WI38 (cell line): ENCODE results near the gene PSMG4.

Source experiments
- H3K4me3 ChIP-seq: 2 replicates; pipeline ENCODE4 v1.5.1; 2011; ENCODE audit warnings: low read depth, mild to moderate bottlenecking, control low read depth, low read length
- TF ChIP-seq, protein P1 (sequence below): IDR thresholded peaks from 2 replicates; pipeline ENCODE4 v1.5.1; 2012; ENCODE audit warnings: low read depth, mild to moderate bottlenecking, control low read depth, low read length

The PSMG4 gene

GRCh38 chr6:3287308-3287707 lies 28.6 kb downstream of the PSMG4 start:
- H3K4me3 ChIP-seq = no peak overlapping the region
- TF ChIP-seq, protein P1, sequence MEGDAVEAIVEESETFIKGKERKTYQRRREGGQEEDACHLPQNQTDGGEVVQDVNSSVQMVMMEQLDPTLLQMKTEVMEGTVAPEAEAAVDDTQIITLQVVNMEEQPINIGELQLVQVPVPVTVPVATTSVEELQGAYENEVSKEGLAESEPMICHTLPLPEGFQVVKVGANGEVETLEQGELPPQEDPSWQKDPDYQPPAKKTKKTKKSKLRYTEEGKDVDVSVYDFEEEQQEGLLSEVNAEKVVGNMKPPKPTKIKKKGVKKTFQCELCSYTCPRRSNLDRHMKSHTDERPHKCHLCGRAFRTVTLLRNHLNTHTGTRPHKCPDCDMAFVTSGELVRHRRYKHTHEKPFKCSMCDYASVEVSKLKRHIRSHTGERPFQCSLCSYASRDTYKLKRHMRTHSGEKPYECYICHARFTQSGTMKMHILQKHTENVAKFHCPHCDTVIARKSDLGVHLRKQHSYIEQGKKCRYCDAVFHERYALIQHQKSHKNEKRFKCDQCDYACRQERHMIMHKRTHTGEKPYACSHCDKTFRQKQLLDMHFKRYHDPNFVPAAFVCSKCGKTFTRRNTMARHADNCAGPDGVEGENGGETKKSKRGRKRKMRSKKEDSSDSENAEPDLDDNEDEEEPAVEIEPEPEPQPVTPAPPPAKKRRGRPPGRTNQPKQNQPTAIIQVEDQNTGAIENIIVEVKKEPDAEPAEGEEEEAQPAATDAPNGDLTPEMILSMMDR = no peak

DNA sequence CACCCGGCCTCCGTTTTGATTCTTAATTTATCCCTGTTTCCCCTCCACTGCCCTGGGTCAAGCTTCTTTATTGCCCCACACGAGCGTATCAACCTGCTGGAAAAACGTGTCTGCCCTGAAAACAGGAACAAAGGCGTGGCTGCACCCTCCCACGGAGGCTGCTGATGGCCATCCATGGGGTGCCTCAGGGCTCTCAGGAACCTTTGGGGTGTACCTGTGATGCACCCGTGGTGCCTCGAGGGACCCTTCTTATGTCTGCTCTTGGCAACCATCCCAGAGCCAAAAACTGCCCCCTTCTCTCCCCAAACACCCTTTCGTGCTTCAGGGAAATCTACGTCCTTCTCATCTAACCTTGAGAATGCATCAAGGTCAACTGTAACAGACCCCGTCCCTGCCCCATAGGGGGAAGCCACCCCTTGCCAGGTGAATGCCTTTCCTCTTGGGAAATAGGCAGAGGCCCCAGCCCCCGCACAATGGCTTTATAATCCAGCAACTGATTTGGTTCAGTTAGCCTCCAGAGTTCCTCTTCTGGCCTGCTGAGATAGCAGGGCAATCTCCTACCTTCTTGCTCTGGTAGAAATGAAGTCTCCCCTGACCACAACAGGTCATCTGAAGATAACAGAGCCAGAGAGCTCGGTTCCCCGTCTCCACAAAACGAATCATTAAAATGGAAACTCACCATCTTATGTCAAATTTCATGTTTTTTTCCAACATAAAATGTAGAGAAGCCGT lies 29.4 kb downstream of the PSMG4 start:
- TF ChIP-seq, protein P1 = no peak
- H3K4me3 ChIP-seq = no peak overlapping the region

DNA sequence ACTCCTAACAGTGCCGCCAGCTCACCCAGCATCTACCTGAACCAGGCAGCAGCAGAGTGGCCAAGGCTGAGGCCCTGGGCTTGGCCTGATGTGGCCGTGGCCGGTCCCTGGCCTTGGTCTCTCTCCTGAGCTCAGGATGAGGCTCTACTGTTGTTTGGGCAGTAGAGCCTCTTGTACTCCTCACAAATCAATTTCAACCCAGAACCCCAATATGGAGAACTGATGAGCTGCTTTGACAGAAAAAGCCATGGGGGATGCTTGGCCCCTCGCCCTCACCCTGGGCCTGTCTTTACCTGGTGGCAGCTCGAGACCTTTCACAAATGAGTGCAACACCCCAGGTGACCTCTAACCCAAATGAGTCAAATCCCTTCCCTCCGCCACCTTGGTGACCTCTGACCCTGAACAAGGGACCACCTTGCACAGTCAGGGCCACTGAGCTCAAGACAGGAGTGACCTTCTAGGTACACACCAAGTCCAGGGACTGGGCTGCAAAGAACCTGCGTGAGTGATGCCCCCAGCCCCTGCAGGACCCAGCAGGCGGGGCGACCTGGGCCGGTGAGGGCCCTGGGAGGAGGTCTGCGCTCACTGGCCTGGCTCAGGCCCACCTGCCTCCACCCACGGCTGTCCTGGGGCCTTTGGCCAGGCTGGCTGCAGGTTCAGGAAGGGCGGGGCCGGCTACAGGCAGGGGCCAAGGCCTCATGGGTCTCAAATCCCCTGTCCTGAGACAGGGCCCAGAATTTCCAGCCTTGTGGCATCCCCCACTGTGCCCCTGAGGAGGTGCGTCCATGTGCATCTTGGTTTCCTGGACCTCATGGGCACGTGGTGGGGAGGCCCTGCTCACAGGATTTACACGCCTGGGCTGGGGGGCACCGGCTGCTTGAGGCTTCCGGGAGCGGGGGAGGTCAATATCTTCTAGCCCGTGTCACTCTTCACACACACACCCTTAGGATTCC lies 30.2 kb downstream of the PSMG4 start:
- H3K4me3 ChIP-seq = no peak overlapping the region
- TF ChIP-seq, protein P1 = no peak

DNA sequence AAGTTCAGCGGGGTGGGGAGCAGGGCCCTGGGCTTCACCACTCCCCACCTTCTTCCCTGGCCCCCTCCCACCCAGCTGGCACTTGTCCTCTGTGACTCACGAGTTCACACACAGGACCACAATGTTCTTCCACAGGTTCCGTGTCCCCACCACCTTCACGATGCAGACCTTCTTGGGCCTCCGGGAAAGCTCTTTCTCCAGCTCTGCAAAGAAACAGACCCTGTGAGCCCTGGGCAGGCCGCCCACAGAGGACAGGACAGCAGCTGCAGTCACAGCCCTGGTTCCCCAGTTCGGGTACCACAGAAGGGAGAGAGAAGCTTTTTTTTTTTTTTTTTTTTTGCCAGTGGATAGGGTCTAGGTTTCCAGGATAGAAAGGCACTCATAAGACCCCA lies 30.9 kb downstream of the PSMG4 start:
- H3K4me3 ChIP-seq = no peak overlapping the region
- TF ChIP-seq, protein P1 = no peak

- TF ChIP-seq, protein P1 = no peak
- H3K4me3 ChIP-seq = no peak overlapping the region
These were observed 31.6 kb downstream of the PSMG4 start for GRCh38 chr6:3290149-3290930.

DNA sequence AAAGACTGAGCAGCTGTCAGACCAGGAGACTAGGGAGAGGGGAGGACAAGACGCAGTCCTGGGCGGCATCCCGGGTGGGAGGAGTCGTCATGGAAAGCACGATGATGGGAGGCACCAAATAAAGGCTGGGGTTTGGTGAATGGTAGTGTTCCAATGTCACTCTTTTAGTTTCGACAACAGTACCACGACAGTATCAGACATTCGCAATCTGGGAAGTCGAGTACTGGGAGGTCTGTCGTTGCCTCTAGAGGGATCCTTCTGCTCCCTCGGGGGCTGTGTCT lies 32.1 kb downstream of the PSMG4 start:
- H3K4me3 ChIP-seq = no peak overlapping the region
- TF ChIP-seq, protein P1 = no peak
